SK-N-SH treated with all-trans-retinoic acid at 6 μM for 48 hours (cell line): Measurements from ENCODE around the gene ZMYND8.

Source experiments
- ARNTL ChIP-seq: fragments of 450-650 bp; formaldehyde crosslinking; IDR thresholded peaks from 2 replicates; pipeline ENCODE4 v1.5.0; 2020; ENCODE audit warnings: low read depth, mild to moderate bottlenecking, moderate library complexity, borderline replicate concordance
- ISL1 ChIP-seq: fragments of 250-450 bp; sonication (Bioruptor Pico); IDR thresholded peaks from 2 replicates; pipeline ENCODE4 v2.1.2; 2022; ENCODE audit warnings: mild to moderate bottlenecking, moderate library complexity
- RARB ChIP-seq: fragments of 250-450 bp; sonication (Bioruptor Pico); IDR thresholded peaks from 2 replicates; pipeline ENCODE4 v1.8.0; 2021; ENCODE audit warnings: mild to moderate bottlenecking, moderate library complexity
- ZFP3 ChIP-seq: fragments of 250-450 bp; sonication (Bioruptor Pico); IDR thresholded peaks from 2 replicates; pipeline ENCODE4 v1.5.0; 2020; ENCODE audit warnings: mild to moderate bottlenecking, moderate library complexity
- TF ChIP-seq, protein P1 (sequence below): fragments of 250-450 bp; sonication (Bioruptor Pico); IDR thresholded peaks from 2 replicates; pipeline ENCODE4 v1.5.0; 2020; ENCODE audit warnings: mild to moderate bottlenecking, moderate library complexity
- TF ChIP-seq, protein P2 (sequence below): fragments of 250-450 bp; sonication (Bioruptor Pico); IDR thresholded peaks from 2 replicates; pipeline ENCODE4 v1.8.0; 2020; ENCODE audit warnings: mild to moderate bottlenecking, moderate library complexity, borderline replicate concordance
- TF ChIP-seq, protein P3 (sequence below): fragments of 250-450 bp; sonication (Bioruptor Pico); IDR thresholded peaks from 2 replicates; pipeline ENCODE4 v1.5.1; 2020; ENCODE audit warnings: low read depth, mild to moderate bottlenecking, moderate library complexity

DNA sequence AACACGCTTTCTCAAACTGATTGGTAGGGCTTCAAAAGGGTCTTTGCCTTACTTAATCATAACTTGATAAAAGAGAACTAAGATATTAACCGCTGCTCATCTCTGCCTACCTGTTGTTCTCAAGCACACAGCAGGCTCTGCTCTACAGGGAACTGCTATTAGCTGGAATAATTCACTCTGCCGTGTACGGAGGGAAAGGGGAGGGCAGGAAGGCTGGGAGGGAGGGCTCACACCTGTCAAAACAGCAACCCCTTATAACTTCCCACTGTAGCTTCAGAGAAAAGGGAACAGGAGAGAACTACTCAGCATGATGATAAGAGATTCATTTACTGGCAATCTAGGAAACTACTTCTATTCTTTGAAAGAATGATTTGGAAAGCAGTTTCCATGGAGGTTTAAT is 75.1 kb downstream of the ZMYND8 start:
- TF ChIP-seq, protein P1, sequence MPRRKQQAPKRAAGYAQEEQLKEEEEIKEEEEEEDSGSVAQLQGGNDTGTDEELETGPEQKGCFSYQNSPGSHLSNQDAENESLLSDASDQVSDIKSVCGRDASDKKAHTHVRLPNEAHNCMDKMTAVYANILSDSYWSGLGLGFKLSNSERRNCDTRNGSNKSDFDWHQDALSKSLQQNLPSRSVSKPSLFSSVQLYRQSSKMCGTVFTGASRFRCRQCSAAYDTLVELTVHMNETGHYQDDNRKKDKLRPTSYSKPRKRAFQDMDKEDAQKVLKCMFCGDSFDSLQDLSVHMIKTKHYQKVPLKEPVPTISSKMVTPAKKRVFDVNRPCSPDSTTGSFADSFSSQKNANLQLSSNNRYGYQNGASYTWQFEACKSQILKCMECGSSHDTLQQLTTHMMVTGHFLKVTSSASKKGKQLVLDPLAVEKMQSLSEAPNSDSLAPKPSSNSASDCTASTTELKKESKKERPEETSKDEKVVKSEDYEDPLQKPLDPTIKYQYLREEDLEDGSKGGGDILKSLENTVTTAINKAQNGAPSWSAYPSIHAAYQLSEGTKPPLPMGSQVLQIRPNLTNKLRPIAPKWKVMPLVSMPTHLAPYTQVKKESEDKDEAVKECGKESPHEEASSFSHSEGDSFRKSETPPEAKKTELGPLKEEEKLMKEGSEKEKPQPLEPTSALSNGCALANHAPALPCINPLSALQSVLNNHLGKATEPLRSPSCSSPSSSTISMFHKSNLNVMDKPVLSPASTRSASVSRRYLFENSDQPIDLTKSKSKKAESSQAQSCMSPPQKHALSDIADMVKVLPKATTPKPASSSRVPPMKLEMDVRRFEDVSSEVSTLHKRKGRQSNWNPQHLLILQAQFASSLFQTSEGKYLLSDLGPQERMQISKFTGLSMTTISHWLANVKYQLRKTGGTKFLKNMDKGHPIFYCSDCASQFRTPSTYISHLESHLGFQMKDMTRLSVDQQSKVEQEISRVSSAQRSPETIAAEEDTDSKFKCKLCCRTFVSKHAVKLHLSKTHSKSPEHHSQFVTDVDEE (CRISPR knock-in tag): no peak
- TF ChIP-seq ZFP3 (CRISPR knock-in tag): no peak
- TF ChIP-seq, protein P2, sequence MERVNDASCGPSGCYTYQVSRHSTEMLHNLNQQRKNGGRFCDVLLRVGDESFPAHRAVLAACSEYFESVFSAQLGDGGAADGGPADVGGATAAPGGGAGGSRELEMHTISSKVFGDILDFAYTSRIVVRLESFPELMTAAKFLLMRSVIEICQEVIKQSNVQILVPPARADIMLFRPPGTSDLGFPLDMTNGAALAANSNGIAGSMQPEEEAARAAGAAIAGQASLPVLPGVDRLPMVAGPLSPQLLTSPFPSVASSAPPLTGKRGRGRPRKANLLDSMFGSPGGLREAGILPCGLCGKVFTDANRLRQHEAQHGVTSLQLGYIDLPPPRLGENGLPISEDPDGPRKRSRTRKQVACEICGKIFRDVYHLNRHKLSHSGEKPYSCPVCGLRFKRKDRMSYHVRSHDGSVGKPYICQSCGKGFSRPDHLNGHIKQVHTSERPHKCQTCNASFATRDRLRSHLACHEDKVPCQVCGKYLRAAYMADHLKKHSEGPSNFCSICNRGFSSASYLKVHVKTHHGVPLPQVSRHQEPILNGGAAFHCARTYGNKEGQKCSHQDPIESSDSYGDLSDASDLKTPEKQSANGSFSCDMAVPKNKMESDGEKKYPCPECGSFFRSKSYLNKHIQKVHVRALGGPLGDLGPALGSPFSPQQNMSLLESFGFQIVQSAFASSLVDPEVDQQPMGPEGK (CRISPR knock-in tag): no peak
- no peak for TF ChIP-seq ISL1 (CRISPR knock-in tag)
- TF ChIP-seq ARNTL (CRISPR knock-in tag): no peak
- TF ChIP-seq RARB (CRISPR knock-in tag): no peak
- TF ChIP-seq, protein P3, sequence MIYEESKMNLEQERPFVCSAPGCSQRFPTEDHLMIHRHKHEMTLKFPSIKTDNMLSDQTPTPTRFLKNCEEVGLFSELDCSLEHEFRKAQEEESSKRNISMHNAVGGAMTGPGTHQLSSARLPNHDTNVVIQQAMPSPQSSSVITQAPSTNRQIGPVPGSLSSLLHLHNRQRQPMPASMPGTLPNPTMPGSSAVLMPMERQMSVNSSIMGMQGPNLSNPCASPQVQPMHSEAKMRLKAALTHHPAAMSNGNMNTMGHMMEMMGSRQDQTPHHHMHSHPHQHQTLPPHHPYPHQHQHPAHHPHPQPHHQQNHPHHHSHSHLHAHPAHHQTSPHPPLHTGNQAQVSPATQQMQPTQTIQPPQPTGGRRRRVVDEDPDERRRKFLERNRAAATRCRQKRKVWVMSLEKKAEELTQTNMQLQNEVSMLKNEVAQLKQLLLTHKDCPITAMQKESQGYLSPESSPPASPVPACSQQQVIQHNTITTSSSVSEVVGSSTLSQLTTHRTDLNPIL (CRISPR knock-in tag): no peak
